GM06990 (cell line): ENCODE results near the gene LBR.

Experiments
- DNase-seq: peaks from one replicate; pipeline ENCODE4 v3.0.0-alpha.2; 2011; ENCODE audit not compliant: insufficient read length; ENCODE audit errors: extremely low read depth
- H3K27me3 ChIP-seq: replicated peaks from 2 replicates; pipeline ENCODE4 v1.6.0; 2011; ENCODE audit warnings: low read length; ENCODE audit not compliant: control insufficient read depth, insufficient read depth
- H3K36me3 ChIP-seq: 2 replicates; pipeline ENCODE4 v1.5.1; 2011; ENCODE audit warnings: low read length; ENCODE audit not compliant: control insufficient read depth, insufficient read depth
- H3K4me3 ChIP-seq: replicated peaks from 2 replicates; pipeline ENCODE4 v1.5.1; 2011; ENCODE audit warnings: low read depth, mild to moderate bottlenecking, control low read depth, low read length
- TF ChIP-seq, protein P1 (sequence below): IDR thresholded peaks from 2 replicates; pipeline ENCODE4 v1.5.1; 2011; ENCODE audit warnings: low read length, control low read depth, mild to moderate bottlenecking, inconsistent platforms; ENCODE audit not compliant: insufficient read depth, poor library complexity, severe bottlenecking

Gene LBR

DNA sequence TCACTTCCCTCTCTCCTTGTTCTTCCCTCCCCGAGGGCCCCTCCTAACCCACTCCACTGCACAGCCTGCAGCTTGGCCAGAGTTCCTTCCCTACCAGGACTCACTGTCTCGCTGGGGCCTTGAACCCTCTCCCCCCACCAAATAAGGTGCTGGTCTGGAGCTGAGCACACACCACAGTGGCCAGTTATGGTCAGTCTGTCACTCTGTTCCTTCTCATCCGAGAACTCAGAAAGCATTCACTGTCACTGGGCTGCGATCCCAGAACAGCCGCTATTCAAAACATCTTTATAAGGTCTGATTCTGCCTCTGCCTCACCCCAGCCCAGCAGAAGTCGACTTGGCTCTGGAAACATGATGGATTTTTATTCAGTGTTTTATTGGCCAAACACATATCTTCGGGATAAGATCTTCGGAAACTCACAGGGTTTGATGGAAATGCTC, 19.8 kb upstream of the LBR start:
- TF ChIP-seq, protein P1, sequence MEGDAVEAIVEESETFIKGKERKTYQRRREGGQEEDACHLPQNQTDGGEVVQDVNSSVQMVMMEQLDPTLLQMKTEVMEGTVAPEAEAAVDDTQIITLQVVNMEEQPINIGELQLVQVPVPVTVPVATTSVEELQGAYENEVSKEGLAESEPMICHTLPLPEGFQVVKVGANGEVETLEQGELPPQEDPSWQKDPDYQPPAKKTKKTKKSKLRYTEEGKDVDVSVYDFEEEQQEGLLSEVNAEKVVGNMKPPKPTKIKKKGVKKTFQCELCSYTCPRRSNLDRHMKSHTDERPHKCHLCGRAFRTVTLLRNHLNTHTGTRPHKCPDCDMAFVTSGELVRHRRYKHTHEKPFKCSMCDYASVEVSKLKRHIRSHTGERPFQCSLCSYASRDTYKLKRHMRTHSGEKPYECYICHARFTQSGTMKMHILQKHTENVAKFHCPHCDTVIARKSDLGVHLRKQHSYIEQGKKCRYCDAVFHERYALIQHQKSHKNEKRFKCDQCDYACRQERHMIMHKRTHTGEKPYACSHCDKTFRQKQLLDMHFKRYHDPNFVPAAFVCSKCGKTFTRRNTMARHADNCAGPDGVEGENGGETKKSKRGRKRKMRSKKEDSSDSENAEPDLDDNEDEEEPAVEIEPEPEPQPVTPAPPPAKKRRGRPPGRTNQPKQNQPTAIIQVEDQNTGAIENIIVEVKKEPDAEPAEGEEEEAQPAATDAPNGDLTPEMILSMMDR, result no peak
- Histone ChIP-seq H3K27me3 (no peaks in the 10 kb centered on the region), H3K36me3 (no peaks in the 10 kb centered on the region), H3K4me3 (no peak overlapping the region)
- DNase-seq, result no peak

DNA sequence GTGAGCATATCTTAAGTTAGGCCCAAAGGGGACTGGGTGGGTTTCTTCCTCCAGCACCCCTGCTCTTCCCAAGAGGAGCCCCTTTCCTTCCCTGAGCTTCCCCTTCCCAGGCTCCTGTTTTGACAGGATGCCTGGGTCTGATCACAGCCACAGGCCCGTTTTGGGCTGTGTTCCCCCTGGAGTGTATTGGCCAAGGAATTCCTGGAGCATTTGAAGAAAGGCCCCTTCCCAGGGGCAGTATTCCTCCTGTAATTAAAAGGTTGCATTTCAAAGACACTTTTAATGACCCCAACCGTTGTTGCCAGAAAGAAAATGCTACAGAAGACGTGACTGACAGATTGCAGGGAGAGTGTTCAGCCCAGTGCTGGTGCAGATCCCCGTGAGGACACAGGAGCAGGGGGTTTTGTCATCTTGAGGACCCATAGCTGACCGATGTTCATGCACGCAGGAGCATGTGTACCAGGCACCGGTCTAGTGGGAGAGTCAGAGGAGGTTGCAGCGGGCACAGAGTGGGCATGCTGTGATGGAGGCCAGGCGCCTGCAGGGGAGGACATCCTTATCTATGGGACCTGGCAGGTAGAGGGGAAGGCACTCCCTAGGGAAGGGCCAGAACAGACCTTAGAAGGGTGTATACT, 19.3 kb upstream of the LBR start:
- DNase-seq, result no peak
- no peak overlapping the region for H3K4me3 ChIP-seq
- TF ChIP-seq, protein P1, result no peak

DNA sequence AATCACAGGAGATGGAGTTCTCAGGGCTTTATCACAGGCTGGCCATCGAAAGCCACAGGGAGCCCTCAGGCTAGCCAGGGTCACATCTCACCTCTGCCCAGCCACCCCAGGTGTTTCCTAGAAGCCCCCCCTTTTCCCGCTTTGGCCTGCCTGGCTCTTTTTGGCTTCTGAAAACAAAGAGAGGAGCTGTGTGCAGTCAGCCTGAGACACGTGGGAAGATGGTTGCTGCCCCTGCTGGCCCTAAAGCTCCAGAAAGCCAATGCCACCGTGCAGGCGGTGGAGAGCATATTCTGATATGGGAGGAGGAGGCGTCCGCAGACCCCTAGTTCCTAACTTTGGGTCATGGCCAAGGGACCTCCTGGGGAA, 18.7 kb upstream of the LBR start:
- no peak overlapping the region for H3K4me3 ChIP-seq
- no peaks in the 10 kb centered on the region for H3K27me3 ChIP-seq
- TF ChIP-seq, protein P1, result no peak
- no peak for DNase-seq
- H3K36me3 ChIP-seq, result no peaks in the 10 kb centered on the region

More for the DNA sequence above, 19.3 kb upstream of the LBR start:
- no peaks in the 10 kb centered on the region for H3K27me3 ChIP-seq
- no peaks in the 10 kb centered on the region for H3K36me3 ChIP-seq

DNA sequence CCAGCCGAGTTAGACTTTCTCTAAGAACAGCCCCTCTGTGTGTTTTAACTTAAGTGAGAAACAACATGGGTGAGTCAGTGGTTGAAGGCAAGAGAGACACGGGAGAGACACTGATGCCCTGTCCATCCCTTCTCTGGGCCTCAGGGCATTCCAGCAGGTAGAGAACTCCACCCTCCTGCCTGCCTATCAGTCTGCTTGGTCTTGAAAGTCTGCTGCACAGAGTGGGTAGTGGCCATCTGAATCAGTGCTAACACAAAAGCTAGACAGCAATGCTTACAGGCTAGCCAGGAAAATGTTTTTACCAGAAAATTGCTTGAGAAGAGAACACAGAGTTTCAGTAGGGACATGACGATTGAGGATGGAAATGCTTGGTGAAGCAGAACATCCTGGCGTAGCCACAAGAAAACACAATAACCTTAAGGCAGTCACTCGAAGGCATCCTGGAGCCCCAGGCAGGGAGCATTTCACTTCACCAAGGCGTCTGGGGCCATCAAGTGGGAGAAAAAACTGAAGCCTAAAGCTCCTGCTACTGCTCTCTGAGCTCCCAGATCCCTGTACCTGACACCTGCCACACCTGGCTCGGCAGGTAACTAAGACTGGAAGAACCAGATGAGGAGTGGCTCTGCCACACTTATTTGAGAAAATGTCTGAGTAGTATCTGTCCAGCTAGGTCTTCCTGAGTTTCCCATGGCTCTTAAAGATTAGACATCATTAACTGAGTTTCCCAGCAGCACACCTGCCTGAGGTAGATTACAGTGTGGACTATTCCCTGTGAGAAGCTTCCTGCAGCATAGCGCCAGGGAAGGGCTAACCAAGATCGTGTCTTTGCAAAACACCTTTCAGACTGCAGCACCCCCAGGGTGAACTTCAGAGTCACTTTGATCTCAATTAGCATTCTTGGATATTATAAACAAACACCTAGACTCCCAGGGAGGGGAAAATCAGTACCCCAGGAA, 18.1 kb upstream of the LBR start:
- H3K36me3 ChIP-seq, result no peaks in the 10 kb centered on the region
- no peak overlapping the region for H3K4me3 ChIP-seq
- no peak for DNase-seq
- TF ChIP-seq, protein P1, result no peak
- no peaks in the 10 kb centered on the region for H3K27me3 ChIP-seq

DNA sequence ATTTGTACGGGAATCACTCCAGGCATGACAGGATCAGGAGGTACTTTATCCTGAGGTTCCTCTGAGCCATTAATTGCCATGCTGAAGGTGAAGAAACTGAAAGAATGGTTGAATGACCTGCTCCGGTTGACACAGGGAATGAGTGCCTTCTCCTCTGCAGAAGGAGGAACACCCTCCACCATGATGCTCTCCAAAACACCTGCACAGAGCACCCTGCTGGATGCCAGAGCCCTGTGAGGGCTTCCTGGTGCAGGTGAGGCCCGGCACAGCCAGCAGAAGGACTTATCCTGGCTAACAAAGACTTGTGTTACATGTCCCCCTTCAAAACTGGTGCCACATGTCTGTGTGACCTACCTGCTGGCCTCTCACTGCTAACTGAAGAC, 14.3 kb upstream of the LBR start:
- H3K36me3 ChIP-seq, result no peaks in the 10 kb centered on the region
- DNase-seq, result no peak
- no peak overlapping the region for H3K4me3 ChIP-seq
- TF ChIP-seq, protein P1, result no peak
- H3K27me3 ChIP-seq, result no peaks in the 10 kb centered on the region
